PFSK-1 (cell line): ENCODE measurements around the gene NTM.

ENCODE experiments used
- FOXP2 ChIP-seq: optimal IDR thresholded peaks from 2 replicates; pipeline ENCODE3; 2011; ENCODE audit warnings: borderline replicate concordance, control low read depth, inconsistent platforms; ENCODE audit not compliant: insufficient read depth; ENCODE audit errors: extremely low read length, extremely low read depth
- POLR2AphosphoS5 ChIP-seq: IDR thresholded peaks from 2 replicates; pipeline ENCODE4 v1.6.1; 2012; ENCODE audit warnings: low read depth, mild to moderate bottlenecking, control low read depth, low read length, moderate library complexity
- REST ChIP-seq, 2 experiments: IDR thresholded peaks; 2 replicates each; pipeline versions ENCODE4 v1.6.1 to v1.8.0; 2011 to 2012; ENCODE audit warnings: low read depth in 2 of 2, low read length in 2 of 2, control low read depth in 1 of 2, inconsistent platforms in 1 of 2, mild to moderate bottlenecking in 1 of 2, moderate library complexity in 1 of 2; ENCODE audit not compliant: insufficient read depth in 1 of 2
- SIN3A ChIP-seq: IDR thresholded peaks from 2 replicates; pipeline ENCODE4 v1.6.1; 2012; ENCODE audit warnings: mild to moderate bottlenecking, low read length, moderate library complexity, borderline replicate concordance; ENCODE audit not compliant: insufficient read depth
- TAF1 ChIP-seq: IDR thresholded peaks from 2 replicates; pipeline ENCODE4 v1.6.1; 2012; ENCODE audit warnings: low read length, control low read depth, borderline replicate concordance; ENCODE audit not compliant: insufficient read depth

NTM gene

GRCh38 chr11:131464461-131464860 lies 94.0 kb downstream of the NTM start:
- no peak for TF ChIP-seq SIN3A
- no peak for TF ChIP-seq FOXP2
- no peak for TF ChIP-seq POLR2AphosphoS5
- no peak for TF ChIP-seq TAF1
- no peak for TF ChIP-seq REST (IDR thresholded peaks at IDR 0.05; ENCODE audit: insufficient read depth in 1 of 2, low read depth in 2 of 2, low read length in 2 of 2)

- TF ChIP-seq FOXP2: no peak
- no peak for TF ChIP-seq POLR2AphosphoS5
- TF ChIP-seq SIN3A: no peak
- TF ChIP-seq TAF1: no peak
- TF ChIP-seq REST (IDR thresholded peaks at IDR 0.05; ENCODE audit: insufficient read depth in 1 of 2, low read depth in 2 of 2, low read length in 2 of 2): no peak
These were observed 94.6 kb downstream of the NTM start for GRCh38 chr11:131465039-131465438.

DNA sequence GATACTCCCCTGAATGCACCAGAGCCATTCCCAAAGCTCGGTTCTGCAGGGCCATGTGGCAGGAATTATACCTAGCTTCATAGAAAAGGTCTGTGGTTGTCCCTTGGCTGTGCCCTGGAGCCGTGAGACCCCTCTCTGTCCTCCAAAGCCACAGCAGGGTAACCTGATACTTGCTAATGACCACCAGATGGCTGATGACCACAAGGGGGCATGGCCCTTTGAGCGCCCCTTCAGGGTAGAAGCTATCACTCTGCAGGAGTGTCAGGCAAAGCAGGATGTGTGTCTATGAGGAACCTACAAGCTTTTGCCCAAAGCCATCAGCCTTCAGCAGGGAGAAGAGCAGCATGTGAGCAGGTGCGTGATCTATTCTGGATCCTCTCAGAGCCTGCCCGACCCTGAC lies 95.3 kb downstream of the NTM start:
- TF ChIP-seq SIN3A: no peak
- TF ChIP-seq REST (IDR thresholded peaks at IDR 0.05; ENCODE audit: insufficient read depth in 1 of 2, low read depth in 2 of 2, low read length in 2 of 2): no peak
- no peak for TF ChIP-seq TAF1
- no peak for TF ChIP-seq POLR2AphosphoS5
- TF ChIP-seq FOXP2: no peak

GRCh38 chr11:131467645-131468394 lies 97.4 kb downstream of the NTM start:
- 0 out of 4 replicates have a peak, but pooled peaks of 1 of the 2 experiments have one; percentile 11 for TF ChIP-seq REST (IDR thresholded peaks at IDR 0.05; ENCODE audit: insufficient read depth in 1 of 2, low read depth in 2 of 2, low read length in 2 of 2)
- no peak for TF ChIP-seq POLR2AphosphoS5

DNA sequence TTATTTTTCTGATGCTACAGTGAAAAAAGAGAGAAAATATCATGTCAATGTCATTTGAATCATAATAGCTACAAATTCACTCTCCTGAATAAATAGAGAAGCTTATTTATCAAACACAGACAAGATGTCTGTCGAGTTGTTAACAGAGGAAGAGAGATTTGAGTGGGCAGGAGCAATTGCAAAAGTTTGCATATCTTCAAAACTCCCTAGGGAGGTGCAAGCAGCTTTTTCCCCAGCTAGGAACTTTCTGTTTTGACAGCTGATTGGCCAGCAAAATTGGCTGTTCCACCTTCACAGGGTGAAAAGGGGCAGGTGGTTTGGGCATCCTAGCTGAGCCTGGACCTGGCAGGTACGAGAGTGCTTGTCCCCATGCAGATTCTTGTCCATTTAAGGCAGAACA lies 98.2 kb downstream of the NTM start:
- TF ChIP-seq POLR2AphosphoS5 (no peak), FOXP2 (no peak), REST (IDR thresholded peaks at IDR 0.05; ENCODE audit: insufficient read depth in 1 of 2, low read depth in 2 of 2, low read length in 2 of 2) (no peak), TAF1 (no peak), SIN3A (no peak)
